Heart left ventricle (tissue), 16 donors: ENCODE data around the gene ISM1. TPM values are rescaled to one million over a fixed set of nuclear protein-coding genes. Genes with fewer than 3 reads are reported as not detected.

Experiments
- ATAC-seq, 4 donors: fragments of 200-7000 bp; cut with Tn5 transposase; one replicate each; pipeline ENCODE4 v1.9.1; 2020 to 2022; ENCODE audit warnings: moderate library complexity in 4 of 4, mild to moderate bottlenecking in 3 of 4, moderate number of reproducible peaks in 1 of 4
- DNase-seq, 5 donors: peaks; one replicate each; pipeline ENCODE4 v3.0.0-alpha.2; 2020
- H3K27ac ChIP-seq, 12 donors: fragments of 200-600 bp; sonication (generic) in 4 of 12; one replicate each; pipeline versions ENCODE4 v1.5.0 to v1.8.0; 2016 to 2022; ENCODE audit warnings: mild to moderate bottlenecking in 2 of 12
- H3K27me3 ChIP-seq, 9 donors: fragments of 200-600 bp; sonication (generic) in 2 of 9; one replicate each; pipeline versions ENCODE4 v1.5.1 to v1.8.0; 2016 to 2022; ENCODE audit warnings: mild to moderate bottlenecking in 3 of 9
- H3K36me3 ChIP-seq, 9 donors: fragments of 200-600 bp; sonication (generic) in 2 of 9; one replicate each; pipeline versions ENCODE4 v1.5.0 to v1.8.0; 2018 to 2022; ENCODE audit warnings: mild to moderate bottlenecking in 2 of 9
- H3K4me1 ChIP-seq, 12 donors: fragments of 200-600 bp; sonication (generic) in 4 of 12; one replicate each; pipeline versions ENCODE4 v1.5.0 to v1.8.0; 2016 to 2022; ENCODE audit warnings: mild to moderate bottlenecking in 3 of 12
- H3K4me3 ChIP-seq, 12 donors: fragments of 200-600 bp; sonication (generic) in 4 of 12; one replicate each; pipeline versions ENCODE4 v1.5.0 to v1.8.0; 2017 to 2022; ENCODE audit warnings: mild to moderate bottlenecking in 9 of 12, moderate library complexity in 4 of 12
- H3K9me3 ChIP-seq, 12 donors: fragments of 200-600 bp; sonication (generic) in 4 of 12; one replicate each; pipeline versions ENCODE4 v1.5.0 to v1.8.0; 2016 to 2022; ENCODE audit warnings: mild to moderate bottlenecking in 1 of 12
- CTCF ChIP-seq, 12 donors: fragments of 200-600 bp; sonication (generic) in 4 of 12; IDR thresholded peaks; one replicate each; pipeline versions ENCODE4 v1.5.0 to v1.8.0; 2018 to 2022; ENCODE audit warnings: antibody characterized with exemption in 12 of 12, mild to moderate bottlenecking in 5 of 12
- POLR2A ChIP-seq, 2 donors: fragments of 450-650 bp; IDR thresholded peaks; one replicate each; pipeline ENCODE4 v1.6.1; 2017; ENCODE audit warnings: antibody characterized with exemption in 2 of 2, mild to moderate bottlenecking in 2 of 2, moderate library complexity in 2 of 2
- WGBS, 4 donors: extraction: QIAGEN DNeasy Blood & Tissue Kit in 2 of 4; methylation state at CpG; one replicate each; pipeline versions ENCODE4 v1.1.5 to v1.1.7; 2013 to 2018; 5-methylcytosine and 5-hydroxymethylcytosine counted together
- intact Hi-C, 10 donors: fragments of 100-400 bp; cut with DNase I; formaldehyde crosslinking; loops; one replicate each; pipeline versions ENCODE4 v1.11.1 to v1.14.2; 2022
- polyA plus RNA-seq, 2 donors: library from polyadenylated mRNA; stranded (reverse); fragments of 200-250 nt; gene quantifications; one replicate each; pipeline ENCODE4 v1.2.3, GENCODE V29; 2013
- total RNA-seq, 9 donors: library from RNA; depleted of rRNA in 2 of 9; stranded (reverse); fragments of >200 nt in 2 of 9; fragmentation: NEBNext Ultra II Directional in 3 of 9; extraction: Animal tissue kit (Norgen Biotek cat#: 25700) in 3 of 9; gene quantifications; one replicate each; pipeline versions ENCODE4 v1.1.0 to v1.2.4, GENCODE V29; 2016 to 2023
- donor health status: ischemic (EF 13 %, LVEDD 7.1; RV severe dilation, severe dysfunction).
- donor health status: healthy with polysubstance abuse.
- donor health status: DM: no; HTN: yes; CAD: no.
- donor health status: DM: no; HTN: no; CAD: no.
- donor health status: ischemic (EF 25% LVEDD 6.9; RV normal size, moderate dysfunction).
- donor health status: ischemic (EF 25% LVEDD 5.7; RV mildly dilated, moderate dysfunction).
- donor health status: healthy.
- donor health status: DM: yes; HTN: yes; CAD: no.
- donor health status: ischemic (EF 35%, LVEDD 5.7; RV mildly dilated, moderate dysfunction).
- donor health status: nonischemic (EF 11% LVEDD 7.7; RV severe dilation, severe dysfunction).
- donor health status: DM: yes; HTN: yes; CAD: no.
- donor health status: PGD.
- donor health status: ischemic (EF 29% LVEDD 5.4; RV normal size, mild dysfunction).
- donor health status: nonischemic (EF 23%, LVEDD 6.1; RV moderate dilation, normal function).

ISM1 gene
- total and polyA plus RNA-seq, 11 donors = 0.46 to 2.9 (median 1.4) TPM

GRCh38 chr20:13251106-13251903, 30.2 kb downstream of the ISM1 start:
- intact Hi-C loops = no loop called here
- H3K4me3 ChIP-seq = no peak overlapping the region
- H3K36me3 ChIP-seq = no peaks in the 10 kb centered on the region
- H3K27ac ChIP-seq = no peak overlapping the region
- H3K27me3 ChIP-seq = no peaks in the 10 kb centered on the region
- no peaks in the 10 kb centered on the region for H3K9me3 ChIP-seq
- no peak for ATAC-seq
- peaks cover 0 to 6% (median 0%) of the 10 kb centered on the region in 12 donors for H3K4me1 ChIP-seq
- 84 to 92% (median 91%) methylated on average over 8 of the region's 8 CpGs for WGBS, 4 donors
- DNase-seq = no peak
- no peak for TF ChIP-seq CTCF (IDR thresholded peaks at IDR 0.05)
- no peak for TF ChIP-seq POLR2A (IDR thresholded peaks at IDR 0.05)

GRCh38 chr20:13251904-13252297, 30.8 kb downstream of the ISM1 start:
- 66 to 84% (median 76%) methylated on average over 2 of the region's 2 CpGs for WGBS, 4 donors
- ATAC-seq (no peak), DNase-seq (no peak)
- Histone ChIP-seq H3K9me3 (no peaks in the 10 kb centered on the region), H3K27me3 (no peaks in the 10 kb centered on the region), H3K36me3 (no peaks in the 10 kb centered on the region), H3K4me1 (peaks cover 0 to 6% (median 0%) of the 10 kb centered on the region in 12 donors), H3K4me3 (no peak overlapping the region), H3K27ac (no peak overlapping the region)
- intact Hi-C loops = no loop called here
- TF ChIP-seq POLR2A (IDR thresholded peaks at IDR 0.05) (no peak), CTCF (IDR thresholded peaks at IDR 0.05) (no peak)

- H3K9me3 ChIP-seq = no peaks in the 10 kb centered on the region
- no peaks in the 10 kb centered on the region for H3K4me1 ChIP-seq
- no peak overlapping the region for H3K4me3 ChIP-seq
- ATAC-seq (no peak), DNase-seq (no peak)
- intact Hi-C loops = no loop called here
- H3K27ac ChIP-seq = no peak overlapping the region
- H3K36me3 ChIP-seq = no peaks in the 10 kb centered on the region
- TF ChIP-seq POLR2A (IDR thresholded peaks at IDR 0.05) = no peak
- TF ChIP-seq CTCF (IDR thresholded peaks at IDR 0.05) = no peak
- 91 to 97% (median 93%) methylated on average over 1 of the region's 1 CpG for WGBS, 4 donors
- no peaks in the 10 kb centered on the region for H3K27me3 ChIP-seq
Measured at GRCh38 chr20:13255356-13255755, 34.3 kb downstream of the ISM1 start.

- no peaks in the 10 kb centered on the region for H3K27me3 ChIP-seq
- peaks cover 0 to under 1% (median 0%) of the 10 kb centered on the region in 12 donors for H3K4me1 ChIP-seq
- intact Hi-C loops = no loop called here
- DNase-seq (no peak), ATAC-seq (no peak)
- H3K36me3 ChIP-seq = no peaks in the 10 kb centered on the region
- no peak overlapping the region for H3K4me3 ChIP-seq
- H3K9me3 ChIP-seq = no peaks in the 10 kb centered on the region
- WGBS, 4 donors = 87 to 94% (median 91%) methylated on average over 3 of the region's 3 CpGs
- H3K27ac ChIP-seq = no peak overlapping the region
- TF ChIP-seq POLR2A (IDR thresholded peaks at IDR 0.05) = no peak
- no peak for TF ChIP-seq CTCF (IDR thresholded peaks at IDR 0.05)
Measured at GRCh38 chr20:13256606-13257005, 35.5 kb downstream of the ISM1 start.
